ENCODE data around the gene MYH15.

MYH15 gene

DNA sequence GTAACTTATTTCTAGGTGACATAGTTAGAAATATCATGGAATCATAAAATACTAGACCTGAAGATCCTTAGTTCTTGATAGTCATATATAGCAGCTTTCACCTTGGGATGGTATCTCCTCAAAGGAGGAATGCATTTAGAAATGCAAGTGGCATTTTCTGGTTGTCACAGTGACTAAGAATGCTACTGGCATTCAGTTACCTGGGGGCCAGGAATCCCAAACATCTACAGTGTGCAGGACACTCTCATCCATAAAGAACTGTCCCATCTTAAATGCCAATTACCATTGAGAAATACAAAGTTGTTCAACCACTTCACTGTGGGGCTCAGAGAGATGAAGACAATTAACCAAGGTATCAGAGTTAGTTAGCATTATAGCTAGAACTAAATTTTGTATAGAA is 36.7 kb downstream of the MYH15 start:
- H3K36me3 ChIP-seq (replicated peaks in 1 of 2; ENCODE audit: control insufficient read depth in 2 of 2, insufficient read depth in 2 of 2, low read length in 2 of 2), result no peaks in the 10 kb centered on the region
- no peak overlapping the region for H3K9ac ChIP-seq (ENCODE audit: low read depth, low read length, poor library complexity)
- H3K4me1 ChIP-seq (ENCODE audit: control insufficient read depth in 2 of 2, insufficient read depth in 1 of 2, low read depth in 1 of 2, low read length in 2 of 2), result peaks cover 2 to 3% of the 10 kb centered on the region in 2 donors
- no peak overlapping the region for H3K27ac ChIP-seq (replicated peaks; ENCODE audit: low read length)
- no peak overlapping the region for H3K4me3 ChIP-seq (ENCODE audit: low read length in 2 of 2)
- no peak for DNase-seq (ENCODE audit: low spot score)
- H3K4ac ChIP-seq (ENCODE audit: low read length), result no peak overlapping the region
- H2AK5ac ChIP-seq (ENCODE audit: low read depth, low read length), result no peak overlapping the region
- H3K27me3 ChIP-seq (ENCODE audit: control insufficient read depth in 3 of 3, insufficient read depth in 3 of 3, low read depth in 1 of 3, low read length in 3 of 3), result no peaks in the 10 kb centered on the region
- no peak overlapping the region for H2BK5ac ChIP-seq (ENCODE audit: low read length)
- no peak overlapping the region for H3K4me2 ChIP-seq (ENCODE audit: insufficient read depth, low read length, poor library complexity, severe bottlenecking)
- no peaks in the 10 kb centered on the region for H3K79me1 ChIP-seq (ENCODE audit: low read depth, low read length)
- H2BK15ac ChIP-seq (ENCODE audit: low read length), result no peak overlapping the region
- H3K9me3 ChIP-seq (replicated peaks in 1 of 2; ENCODE audit: control insufficient read depth in 2 of 2, insufficient read depth in 1 of 2, low read depth in 1 of 2, low read length in 2 of 2), result no peaks in the 10 kb centered on the region
- H3K18ac ChIP-seq (ENCODE audit: low read length), result no peak overlapping the region
- H3K14ac ChIP-seq (ENCODE audit: low read length), result no peak overlapping the region
- no peak overlapping the region for H3K23ac ChIP-seq (ENCODE audit: low read depth, low read length, poor library complexity)
- H4K91ac ChIP-seq (ENCODE audit: low read depth, low read length, poor library complexity), result no peak overlapping the region
- no peak overlapping the region for H2BK12ac ChIP-seq (ENCODE audit: low read length)
- no peak overlapping the region for H4K8ac ChIP-seq (ENCODE audit: low read depth, low read length)
- no peak overlapping the region for H2BK120ac ChIP-seq (ENCODE audit: low read depth, low read length)
- no peak overlapping the region for H2AFZ ChIP-seq (ENCODE audit: low read length)

DNA sequence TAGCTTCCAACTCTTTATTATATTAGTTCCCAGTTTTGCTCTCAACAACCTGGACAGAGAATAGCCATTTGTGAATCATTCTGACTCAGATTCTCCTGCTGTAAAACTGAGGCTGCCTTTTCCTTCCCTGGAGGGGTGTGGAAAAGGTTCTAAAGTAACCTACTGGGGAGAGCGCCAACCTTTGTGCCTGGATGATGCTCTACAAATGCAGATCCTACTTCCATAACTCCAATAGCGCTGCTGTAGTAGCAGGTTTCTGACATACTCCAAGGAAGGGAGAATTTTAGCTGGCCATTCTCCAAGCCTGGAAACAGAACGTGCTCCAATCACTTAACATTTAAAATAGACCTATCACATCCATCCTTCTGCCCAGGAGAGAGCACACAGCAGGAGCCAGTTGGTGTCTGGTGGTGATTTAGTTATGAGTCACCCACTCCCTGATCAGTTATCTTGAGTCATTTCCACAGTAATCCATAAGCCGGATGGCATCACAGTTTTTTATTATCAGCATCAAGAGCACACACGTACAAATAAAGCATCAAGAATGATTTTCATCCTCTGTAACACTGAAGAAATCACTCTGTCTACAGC is 38.3 kb downstream of the MYH15 start:
- Histone ChIP-seq H2BK5ac (ENCODE audit: low read length) (no peak overlapping the region), H2BK15ac (ENCODE audit: low read length) (no peak overlapping the region), H3K36me3 (replicated peaks in 1 of 2; ENCODE audit: control insufficient read depth in 2 of 2, insufficient read depth in 2 of 2, low read length in 2 of 2) (no peaks in the 10 kb centered on the region), H3K27me3 (ENCODE audit: control insufficient read depth in 3 of 3, insufficient read depth in 3 of 3, low read depth in 1 of 3, low read length in 3 of 3) (no peaks in the 10 kb centered on the region), H3K14ac (ENCODE audit: low read length) (no peak overlapping the region), H3K4me1 (ENCODE audit: control insufficient read depth in 2 of 2, insufficient read depth in 1 of 2, low read depth in 1 of 2, low read length in 2 of 2) (peaks cover 2 to 3% of the 10 kb centered on the region in 2 donors), H2BK120ac (ENCODE audit: low read depth, low read length) (no peak overlapping the region), H3K9ac (ENCODE audit: low read depth, low read length, poor library complexity) (no peak overlapping the region), H3K9me3 (replicated peaks in 1 of 2; ENCODE audit: control insufficient read depth in 2 of 2, insufficient read depth in 1 of 2, low read depth in 1 of 2, low read length in 2 of 2) (no peaks in the 10 kb centered on the region), H2BK12ac (ENCODE audit: low read length) (no peak overlapping the region), H3K79me1 (ENCODE audit: low read depth, low read length) (no peaks in the 10 kb centered on the region), H3K23ac (ENCODE audit: low read depth, low read length, poor library complexity) (no peak overlapping the region), H4K8ac (ENCODE audit: low read depth, low read length) (no peak overlapping the region), H3K4me2 (ENCODE audit: insufficient read depth, low read length, poor library complexity, severe bottlenecking) (no peak overlapping the region), H3K4me3 (ENCODE audit: low read length in 2 of 2) (no peak overlapping the region), H2AK5ac (ENCODE audit: low read depth, low read length) (no peak overlapping the region), H3K27ac (replicated peaks; ENCODE audit: low read length) (no peak overlapping the region), H3K4ac (ENCODE audit: low read length) (no peak overlapping the region), H3K18ac (ENCODE audit: low read length) (no peak overlapping the region), H2AFZ (ENCODE audit: low read length) (peak overlapping the region; percentile 13), H4K91ac (ENCODE audit: low read depth, low read length, poor library complexity) (no peak overlapping the region)
- DNase-seq (ENCODE audit: low spot score), result no peak
- WGBS, 2 donors (ENCODE audit: extremely low coverage in 2 of 2, insufficient read length in 2 of 2, insufficient replicate concordance in 1 of 2), result no CpG with 5 or more reads among the region's 5 CpGs

DNA sequence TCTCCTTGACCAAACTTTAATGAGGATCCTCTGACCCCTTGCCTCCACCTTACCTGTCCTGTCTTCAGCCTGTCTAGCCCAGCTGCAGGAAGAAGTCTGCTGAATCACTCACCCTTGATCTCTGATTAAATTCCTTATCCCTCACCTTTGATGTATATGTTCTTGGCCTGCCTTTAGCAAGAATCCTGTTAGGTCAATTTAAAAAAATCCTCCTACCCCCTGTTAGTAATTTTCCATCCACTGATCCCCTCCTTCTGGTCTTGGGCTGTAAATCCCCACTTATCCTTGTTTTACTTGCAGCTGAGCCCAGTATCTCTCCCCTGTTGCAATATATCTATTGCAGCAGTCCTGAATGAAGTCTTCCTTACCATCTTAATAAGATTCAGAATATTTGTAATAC is 39.0 kb downstream of the MYH15 start:
- DNase-seq (ENCODE audit: low spot score), result no peak
- no peak overlapping the region for H3K14ac ChIP-seq (ENCODE audit: low read length)
- H3K9me3 ChIP-seq (replicated peaks in 1 of 2; ENCODE audit: control insufficient read depth in 2 of 2, insufficient read depth in 1 of 2, low read depth in 1 of 2, low read length in 2 of 2), result no peaks in the 10 kb centered on the region
- H3K18ac ChIP-seq (ENCODE audit: low read length), result no peak overlapping the region
- H2BK120ac ChIP-seq (ENCODE audit: low read depth, low read length), result no peak overlapping the region
- H3K9ac ChIP-seq (ENCODE audit: low read depth, low read length, poor library complexity), result no peak overlapping the region
- no peak overlapping the region for H2BK15ac ChIP-seq (ENCODE audit: low read length)
- H4K91ac ChIP-seq (ENCODE audit: low read depth, low read length, poor library complexity), result no peak overlapping the region
- no peaks in the 10 kb centered on the region for H3K79me1 ChIP-seq (ENCODE audit: low read depth, low read length)
- H2BK12ac ChIP-seq (ENCODE audit: low read length), result no peak overlapping the region
- H3K27ac ChIP-seq (replicated peaks; ENCODE audit: low read length), result no peak overlapping the region
- no peak overlapping the region for H3K4me2 ChIP-seq (ENCODE audit: insufficient read depth, low read length, poor library complexity, severe bottlenecking)
- H2BK5ac ChIP-seq (ENCODE audit: low read length), result no peak overlapping the region
- no peak overlapping the region for H2AK5ac ChIP-seq (ENCODE audit: low read depth, low read length)
- no peak overlapping the region for H3K23ac ChIP-seq (ENCODE audit: low read depth, low read length, poor library complexity)
- no peaks in the 10 kb centered on the region for H3K36me3 ChIP-seq (replicated peaks in 1 of 2; ENCODE audit: control insufficient read depth in 2 of 2, insufficient read depth in 2 of 2, low read length in 2 of 2)
- H4K8ac ChIP-seq (ENCODE audit: low read depth, low read length), result no peak overlapping the region
- no peak overlapping the region for H3K4ac ChIP-seq (ENCODE audit: low read length)
- no peak overlapping the region for H3K4me3 ChIP-seq (ENCODE audit: low read length in 2 of 2)
- peaks cover 2 to 3% of the 10 kb centered on the region in 2 donors for H3K4me1 ChIP-seq (ENCODE audit: control insufficient read depth in 2 of 2, insufficient read depth in 1 of 2, low read depth in 1 of 2, low read length in 2 of 2)
- H3K27me3 ChIP-seq (ENCODE audit: control insufficient read depth in 3 of 3, insufficient read depth in 3 of 3, low read depth in 1 of 3, low read length in 3 of 3), result no peaks in the 10 kb centered on the region
- no peak overlapping the region for H2AFZ ChIP-seq (ENCODE audit: low read length)

DNA sequence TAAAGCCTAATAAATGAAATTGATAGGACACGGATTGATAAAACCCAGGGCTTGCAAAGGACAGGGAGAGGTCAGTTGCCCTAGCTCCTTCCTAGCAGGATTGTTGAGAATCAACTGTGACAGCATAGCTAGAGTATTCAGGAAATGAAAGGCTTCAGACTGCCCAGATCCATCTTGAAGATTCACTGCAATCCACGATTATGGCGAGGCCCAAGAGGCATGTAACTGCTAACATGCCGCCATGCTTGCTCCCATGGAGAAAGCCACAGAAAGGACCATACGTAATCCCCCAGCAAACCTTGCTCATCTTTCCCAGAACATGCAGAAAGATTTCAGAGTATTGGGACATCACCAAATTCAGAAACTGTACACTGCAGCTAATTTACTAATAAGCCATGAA is 41.3 kb downstream of the MYH15 start:
- WGBS, 2 donors (ENCODE audit: extremely low coverage in 2 of 2, insufficient read length in 2 of 2, insufficient replicate concordance in 1 of 2), result no CpG with 5 or more reads among the region's 5 CpGs

More for the DNA sequence above, 41.3 kb downstream of the MYH15 start:
- Histone ChIP-seq H4K91ac (ENCODE audit: low read depth, low read length, poor library complexity) (no peak overlapping the region), H4K8ac (ENCODE audit: low read depth, low read length) (no peak overlapping the region), H3K14ac (ENCODE audit: low read length) (no peak overlapping the region), H3K4me1 (ENCODE audit: control insufficient read depth in 2 of 2, insufficient read depth in 1 of 2, low read depth in 1 of 2, low read length in 2 of 2) (peaks cover 0 to 2% of the 10 kb centered on the region in 2 donors), H3K27me3 (ENCODE audit: control insufficient read depth in 3 of 3, insufficient read depth in 3 of 3, low read depth in 1 of 3, low read length in 3 of 3) (no peaks in the 10 kb centered on the region), H3K4me3 (ENCODE audit: low read length in 2 of 2) (no peak overlapping the region), H3K36me3 (replicated peaks in 1 of 2; ENCODE audit: control insufficient read depth in 2 of 2, insufficient read depth in 2 of 2, low read length in 2 of 2) (no peaks in the 10 kb centered on the region), H2BK120ac (ENCODE audit: low read depth, low read length) (no peak overlapping the region), H2AFZ (ENCODE audit: low read length) (no peak overlapping the region), H3K27ac (replicated peaks; ENCODE audit: low read length) (no peak overlapping the region), H2BK15ac (ENCODE audit: low read length) (no peak overlapping the region), H3K23ac (ENCODE audit: low read depth, low read length, poor library complexity) (no peak overlapping the region), H3K4ac (ENCODE audit: low read length) (no peak overlapping the region), H3K4me2 (ENCODE audit: insufficient read depth, low read length, poor library complexity, severe bottlenecking) (no peak overlapping the region), H2BK5ac (ENCODE audit: low read length) (no peak overlapping the region), H2AK5ac (ENCODE audit: low read depth, low read length) (no peak overlapping the region), H3K18ac (ENCODE audit: low read length) (no peak overlapping the region), H3K9me3 (replicated peaks in 1 of 2; ENCODE audit: control insufficient read depth in 2 of 2, insufficient read depth in 1 of 2, low read depth in 1 of 2, low read length in 2 of 2) (no peaks in the 10 kb centered on the region), H2BK12ac (ENCODE audit: low read length) (no peak overlapping the region), H3K9ac (ENCODE audit: low read depth, low read length, poor library complexity) (no peak overlapping the region), H3K79me1 (ENCODE audit: low read depth, low read length) (no peaks in the 10 kb centered on the region)
- no peak for DNase-seq (ENCODE audit: low spot score)
